HL-60 (cell line): Measurements from ENCODE around the gene NOTCH4.

ENCODE experiments used
- GABPA ChIP-seq: IDR thresholded peaks from 2 replicates; pipeline ENCODE4 v1.6.1; 2012; ENCODE audit warnings: low read depth
- POLR2AphosphoS5 ChIP-seq: IDR thresholded peaks from 2 replicates; pipeline ENCODE4 v1.6.1; 2012; ENCODE audit warnings: low read depth
- REST ChIP-seq: IDR thresholded peaks from 2 replicates; pipeline ENCODE4 v1.6.1; 2012; ENCODE audit warnings: low read depth; ENCODE audit not compliant: insufficient replicate concordance
- SPI1 ChIP-seq: IDR thresholded peaks from 2 replicates; pipeline ENCODE4 v1.6.1; 2012; ENCODE audit warnings: low read depth, mild to moderate bottlenecking, borderline replicate concordance
- TF ChIP-seq, protein P1 (sequence below): IDR thresholded peaks from one replicate; pipeline ENCODE4 v1.5.1; 2011; ENCODE audit warnings: low read length, control low read depth, inconsistent platforms; ENCODE audit not compliant: insufficient read depth

- TF ChIP-seq POLR2AphosphoS5 (no peak), SPI1 (peak; percentile 47; the same call in 1 of the 2 replicates), REST (no peak), GABPA (no peak)
- TF ChIP-seq, protein P1, sequence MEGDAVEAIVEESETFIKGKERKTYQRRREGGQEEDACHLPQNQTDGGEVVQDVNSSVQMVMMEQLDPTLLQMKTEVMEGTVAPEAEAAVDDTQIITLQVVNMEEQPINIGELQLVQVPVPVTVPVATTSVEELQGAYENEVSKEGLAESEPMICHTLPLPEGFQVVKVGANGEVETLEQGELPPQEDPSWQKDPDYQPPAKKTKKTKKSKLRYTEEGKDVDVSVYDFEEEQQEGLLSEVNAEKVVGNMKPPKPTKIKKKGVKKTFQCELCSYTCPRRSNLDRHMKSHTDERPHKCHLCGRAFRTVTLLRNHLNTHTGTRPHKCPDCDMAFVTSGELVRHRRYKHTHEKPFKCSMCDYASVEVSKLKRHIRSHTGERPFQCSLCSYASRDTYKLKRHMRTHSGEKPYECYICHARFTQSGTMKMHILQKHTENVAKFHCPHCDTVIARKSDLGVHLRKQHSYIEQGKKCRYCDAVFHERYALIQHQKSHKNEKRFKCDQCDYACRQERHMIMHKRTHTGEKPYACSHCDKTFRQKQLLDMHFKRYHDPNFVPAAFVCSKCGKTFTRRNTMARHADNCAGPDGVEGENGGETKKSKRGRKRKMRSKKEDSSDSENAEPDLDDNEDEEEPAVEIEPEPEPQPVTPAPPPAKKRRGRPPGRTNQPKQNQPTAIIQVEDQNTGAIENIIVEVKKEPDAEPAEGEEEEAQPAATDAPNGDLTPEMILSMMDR = no peak
Measured at GRCh38 chr6:32222333-32223230, 1.3 kb downstream of the NOTCH4 start.
